DMS 273 (cell line): Measurements from ENCODE around the gene ARFRP1.
A peak's percentile ranks its signal among the peaks of the same experiment; 100 is the strongest.

Source experiments
- DNase-seq: peaks from one replicate; lab custom pipeline; 2025; ENCODE audit not compliant: unreplicated experiment; lab: John Stamatoyannopoulos, UW

Gene ARFRP1

DNA sequence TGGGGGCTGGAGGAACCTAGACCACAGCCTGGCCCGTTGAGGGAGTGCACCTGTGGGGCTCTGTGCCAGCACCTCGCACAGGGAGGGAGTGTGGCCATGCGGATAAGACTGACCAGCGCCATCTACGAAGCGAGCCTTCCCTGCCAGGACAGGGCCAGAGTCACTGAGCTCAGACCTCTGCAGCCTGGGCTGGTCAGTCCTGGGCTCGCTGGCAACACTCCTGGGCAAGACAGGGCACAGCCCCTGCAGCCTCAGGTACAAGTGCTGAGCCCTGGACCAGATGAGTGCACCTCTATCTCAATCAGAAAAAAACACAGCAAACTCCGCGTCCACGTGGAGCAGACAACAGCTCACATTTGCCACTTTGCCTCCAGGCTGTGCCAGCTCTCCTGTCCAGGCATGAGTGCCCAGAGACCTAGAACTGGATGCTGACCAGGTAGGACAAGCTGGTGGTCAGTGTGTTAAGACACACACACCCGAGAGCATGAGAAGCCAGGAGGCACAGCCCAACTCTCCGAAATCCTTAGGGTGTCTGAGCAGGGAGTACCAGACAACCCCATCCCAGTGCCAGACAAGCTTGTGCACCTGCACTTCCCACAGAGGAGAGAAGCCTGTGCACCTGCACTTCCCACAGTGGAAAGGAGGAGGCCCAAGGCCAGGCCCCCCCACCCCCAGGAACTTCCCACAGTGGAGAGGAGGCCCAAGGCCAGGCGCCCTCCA is 4.9 kb downstream of the ARFRP1 start:
- no peak for DNase-seq

DNA sequence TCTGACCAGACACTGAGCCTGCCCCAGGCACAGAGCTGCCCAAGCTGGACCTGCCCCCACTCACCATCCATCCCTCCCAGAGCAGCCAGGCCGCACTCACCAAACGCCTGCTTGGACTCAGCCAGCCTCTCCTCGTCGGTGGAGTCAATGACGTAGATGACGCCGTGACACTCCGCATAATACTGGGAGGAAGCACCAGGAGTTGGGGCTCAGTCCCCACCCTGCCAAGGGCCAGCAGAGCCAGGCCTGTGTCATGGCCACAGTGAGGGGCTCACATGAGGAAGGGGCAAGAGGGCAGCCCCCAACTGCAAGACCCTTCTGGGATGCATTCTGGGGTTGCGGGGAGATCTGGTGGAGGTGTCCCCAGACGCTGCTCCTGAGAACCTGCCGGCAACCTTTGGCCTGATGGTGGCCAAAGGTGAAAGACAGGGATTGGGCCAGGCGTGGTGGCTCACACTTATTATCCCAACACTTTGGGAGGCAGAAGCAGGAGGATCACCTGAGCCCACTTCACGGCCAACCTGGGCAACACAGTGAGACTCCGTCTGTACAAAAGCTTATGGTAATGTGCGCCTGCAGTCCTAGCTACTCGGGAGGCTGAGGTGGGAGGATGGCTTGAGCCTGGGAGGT is 5.6 kb downstream of the ARFRP1 start:
- DNase-seq = no peak

- DNase-seq = no peak
These were observed 6.3 kb downstream of the ARFRP1 start for GRCh38 chr20:63701329-63702035.

GRCh38 chr20:63701051-63701328 is 6.8 kb downstream of the ARFRP1 start:
- DNase-seq = no peak

DNA sequence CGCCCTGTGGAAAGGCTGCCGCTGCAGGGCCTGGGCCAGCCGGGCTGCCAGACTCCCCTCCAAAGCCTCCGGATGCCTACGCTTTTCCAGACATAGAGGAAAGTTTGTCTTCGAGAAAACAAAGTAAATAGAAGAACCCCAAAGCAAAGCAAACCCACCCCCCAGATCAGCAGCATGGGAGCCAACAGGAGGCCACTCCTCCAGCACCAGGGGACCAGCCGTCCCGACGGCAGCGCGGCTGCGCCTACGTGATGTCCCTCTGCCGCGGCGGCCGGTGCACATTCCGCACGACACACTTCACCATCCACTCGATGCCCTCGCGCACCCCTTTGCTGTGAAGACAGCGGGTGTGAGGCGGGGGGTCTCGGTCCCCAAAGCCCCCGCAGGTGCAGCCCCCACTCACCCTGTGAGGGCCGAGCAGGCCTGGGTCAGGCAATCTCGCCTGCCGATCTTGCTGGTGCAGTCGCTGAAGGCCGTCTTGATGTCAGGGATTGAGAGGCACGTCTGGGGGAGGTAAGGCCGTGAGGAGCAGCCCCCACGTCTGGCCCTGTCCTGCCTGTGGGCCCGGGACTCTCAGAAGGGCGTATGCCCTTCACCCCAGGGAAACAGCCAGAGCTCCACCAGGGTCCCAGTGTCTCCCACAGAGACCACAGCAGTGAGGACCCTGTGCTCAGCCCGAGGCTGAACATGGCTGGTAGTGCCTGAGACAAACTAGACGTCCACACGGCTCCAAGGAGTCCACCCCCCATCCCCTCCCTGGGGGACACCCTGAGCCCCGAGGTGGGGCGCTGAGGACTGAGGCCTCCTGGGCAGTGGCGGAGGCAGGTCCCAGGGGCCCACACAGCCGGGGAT is 7.4 kb downstream of the ARFRP1 start:
- DNase-seq = no peak

DNA sequence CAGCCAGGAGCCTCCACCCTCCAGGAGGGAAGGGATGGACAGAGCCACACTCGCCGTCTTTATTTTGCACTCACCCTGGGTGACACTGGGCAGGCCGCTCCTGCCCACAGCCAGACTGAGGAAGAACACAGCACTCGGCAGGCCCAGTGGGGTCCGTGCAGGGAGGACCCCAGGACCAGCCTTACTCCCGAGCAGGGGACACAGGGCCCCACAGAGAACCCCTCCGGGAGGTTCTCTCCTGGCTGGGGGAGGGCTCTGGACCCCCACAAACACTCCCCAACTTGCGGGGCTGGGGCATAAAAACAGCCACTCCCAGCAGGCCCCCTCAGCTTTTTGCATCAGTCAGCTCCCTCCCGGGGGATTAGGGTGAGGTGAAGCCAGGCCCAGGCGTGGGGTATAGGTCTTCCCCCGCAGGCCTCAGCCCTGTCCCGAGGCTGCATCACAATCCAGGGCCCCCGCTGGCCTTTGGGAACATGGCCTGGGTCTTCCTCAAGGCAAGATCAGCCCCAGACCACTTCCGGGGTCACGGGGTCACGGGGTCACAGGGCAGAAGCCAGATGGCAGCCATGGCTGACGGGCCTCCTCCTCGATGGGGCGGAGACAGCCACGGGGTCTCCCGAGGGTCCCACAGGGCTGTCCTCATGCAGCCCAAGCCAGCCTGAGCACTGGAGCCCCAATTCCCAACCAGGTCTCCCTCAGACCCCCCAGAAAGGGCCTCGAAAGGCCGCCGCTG is 8.1 kb downstream of the ARFRP1 start:
- no peak for DNase-seq

- DNase-seq = peak; percentile 66
These were observed 8.9 kb downstream of the ARFRP1 start for GRCh38 chr20:63698739-63699465.

- no peak for DNase-seq
These were observed 9.8 kb downstream of the ARFRP1 start for GRCh38 chr20:63697868-63698545.

- DNase-seq = peak; percentile 55
These were observed 10.4 kb downstream of the ARFRP1 start for GRCh38 chr20:63697357-63697867.

DNA sequence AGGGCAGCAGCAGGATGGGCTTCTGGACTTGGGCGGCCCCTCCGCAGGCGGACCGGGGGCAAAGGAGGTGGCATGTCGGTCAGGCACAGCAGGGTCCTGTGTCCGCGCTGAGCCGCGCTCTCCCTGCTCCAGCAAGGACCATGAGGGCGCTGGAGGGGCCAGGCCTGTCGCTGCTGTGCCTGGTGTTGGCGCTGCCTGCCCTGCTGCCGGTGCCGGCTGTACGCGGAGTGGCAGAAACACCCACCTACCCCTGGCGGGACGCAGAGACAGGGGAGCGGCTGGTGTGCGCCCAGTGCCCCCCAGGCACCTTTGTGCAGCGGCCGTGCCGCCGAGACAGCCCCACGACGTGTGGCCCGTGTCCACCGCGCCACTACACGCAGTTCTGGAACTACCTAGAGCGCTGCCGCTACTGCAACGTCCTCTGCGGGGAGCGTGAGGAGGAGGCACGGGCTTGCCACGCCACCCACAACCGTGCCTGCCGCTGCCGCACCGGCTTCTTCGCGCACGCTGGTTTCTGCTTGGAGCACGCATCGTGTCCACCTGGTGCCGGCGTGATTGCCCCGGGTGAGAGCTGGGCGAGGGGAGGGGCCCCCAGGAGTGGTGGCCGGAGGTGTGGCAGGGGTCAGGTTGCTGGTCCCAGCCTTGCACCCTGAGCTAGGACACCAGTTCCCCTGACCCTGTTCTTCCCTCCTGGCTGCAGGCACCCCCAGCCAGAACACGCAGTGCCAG is 11.0 kb downstream of the ARFRP1 start, which contains the start of gene TNFRSF6B:
Gene TNFRSF6B, plus strand, starts transcription at position 25 of the 729 bp plus-strand sequence. Its CDS starts 116 bp downstream, at position 141.
- DNase-seq = peak; percentile 64

DNA sequence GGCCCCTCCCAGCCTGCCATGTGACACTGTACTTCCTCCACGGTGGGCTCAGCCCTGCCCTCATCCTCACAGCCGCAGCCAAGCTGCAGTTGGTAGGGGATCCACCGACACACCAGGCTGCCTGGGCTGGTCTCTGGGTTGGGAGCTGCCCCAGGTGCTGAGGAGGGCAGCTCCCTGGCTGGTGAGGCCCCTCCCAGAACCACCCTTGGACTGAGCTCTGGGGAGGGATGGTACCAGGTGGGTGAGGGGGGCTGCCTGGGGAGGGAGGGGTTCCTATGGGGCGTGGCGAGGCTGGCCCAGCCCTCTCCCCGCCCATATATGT is 11.5 kb downstream of the ARFRP1 start:
- DNase-seq = peak; percentile 64

GRCh38 chr20:63695424-63696305 is 12.1 kb downstream of the ARFRP1 start:
- no peak for DNase-seq

DNA sequence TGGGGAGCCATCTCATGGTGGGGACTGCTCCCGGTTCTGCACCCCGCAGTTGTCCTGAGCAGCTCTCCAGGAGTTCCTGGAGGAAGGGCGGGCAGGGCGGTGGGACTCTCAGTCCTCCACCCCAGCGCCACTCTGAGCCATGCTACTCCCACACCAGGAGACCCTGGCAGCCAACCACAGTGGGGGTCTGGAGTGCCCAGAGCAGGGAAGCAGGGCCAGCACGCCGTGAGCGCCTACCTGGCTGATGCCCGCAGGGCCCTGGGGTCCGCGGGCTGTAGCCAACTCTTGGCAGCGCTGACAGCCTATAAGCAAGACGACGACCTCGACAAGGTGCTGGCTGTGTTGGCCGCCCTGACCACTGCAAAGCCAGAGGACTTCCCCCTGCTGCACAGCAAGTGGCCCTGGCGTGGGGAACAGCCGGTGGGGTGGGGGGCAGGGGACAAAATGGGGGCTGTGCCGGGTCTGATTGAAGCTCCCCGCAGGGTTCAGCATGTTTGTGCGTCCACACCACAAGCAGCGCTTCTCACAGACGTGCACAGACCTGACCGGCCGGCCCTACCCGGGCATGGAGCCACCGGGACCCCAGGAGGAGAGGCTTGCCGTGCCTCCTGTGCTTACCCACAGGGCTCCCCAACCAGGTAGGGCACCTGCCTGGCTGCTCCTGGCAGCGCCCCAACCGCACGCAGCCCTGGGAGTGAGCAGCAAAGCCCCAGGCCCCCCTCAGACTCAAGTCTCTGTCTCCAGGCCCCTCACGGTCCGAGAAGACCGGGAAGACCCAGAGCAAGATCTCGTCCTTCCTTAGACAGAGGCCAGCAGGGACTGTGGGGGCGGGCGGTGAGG is 13.0 kb downstream of the ARFRP1 start:
- DNase-seq = no peak

- no peak for DNase-seq
These were observed 13.8 kb downstream of the ARFRP1 start for GRCh38 chr20:63693733-63694583.

GRCh38 chr20:63693083-63693732 is 14.6 kb downstream of the ARFRP1 start:
- DNase-seq = no peak
